ENCODE data around the gene C17orf100.

C17orf100 gene

GRCh38 chr17:6651354-6651918, at the start of gene C17orf100, which contains the start of gene MED31:
TSS of gene C17orf100 (plus strand) at chr17:6651762. CDS start at chr17:6651914, 152 bp downstream.
TSS of gene MED31 (minus strand) at chr17:6651605. CDS start at chr17:6651528, 77 bp downstream.
- peak; percentile 84 to 91 for DNase-seq (ENCODE audit: extremely low read depth in 1 of 2, low read depth in 1 of 2)

DNA sequence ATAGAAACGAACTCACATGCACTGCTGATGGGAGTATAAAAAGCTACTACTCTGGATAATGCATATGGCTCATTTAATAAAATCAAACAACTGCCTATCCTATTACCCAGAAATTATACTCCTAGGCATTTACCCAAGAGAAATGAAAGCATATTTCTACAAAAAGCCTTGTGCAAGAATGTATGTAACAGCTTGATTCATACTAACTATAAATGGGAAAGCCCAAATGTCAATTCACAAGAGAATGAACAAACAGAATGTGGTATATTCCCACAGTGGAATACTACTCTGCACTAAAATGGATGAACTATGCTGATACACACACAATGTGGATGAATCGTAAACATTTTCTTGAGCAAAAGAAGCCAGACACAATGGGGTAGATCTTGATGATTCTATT, 49.4 kb upstream of the C17orf100 start:
- no peak for DNase-seq (ENCODE audit: extremely low read depth in 1 of 2, low read depth in 1 of 2)

GRCh38 chr17:6603744-6604325, 47.7 kb upstream of the C17orf100 start:
- DNase-seq (ENCODE audit: extremely low read depth in 1 of 2, low read depth in 1 of 2) = no peak

DNA sequence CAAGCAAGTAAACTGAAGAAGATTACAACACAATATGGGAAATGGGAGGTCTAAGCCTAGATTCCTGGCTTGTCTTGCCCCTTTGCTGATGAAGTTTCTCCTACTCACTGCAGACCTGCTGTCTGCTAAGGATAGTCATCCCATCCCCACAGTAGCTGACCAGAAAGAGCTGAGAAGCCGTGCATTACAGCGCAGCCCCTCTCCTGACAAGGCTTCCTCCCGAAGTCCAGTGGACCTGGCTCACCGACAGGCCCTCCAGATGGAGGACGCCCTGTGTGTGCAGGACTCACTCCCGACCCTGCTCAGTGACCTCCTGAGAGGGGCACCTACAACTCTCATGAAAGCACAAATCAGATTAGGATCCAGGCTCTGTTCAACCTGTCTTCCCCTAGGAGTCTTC, 46.4 kb upstream of the C17orf100 start:
- DNase-seq (ENCODE audit: extremely low read depth in 1 of 2, low read depth in 1 of 2) = no peak

- DNase-seq (ENCODE audit: extremely low read depth in 1 of 2, low read depth in 1 of 2) = no peak
Observed at GRCh38 chr17:6608321-6608720, 43.2 kb upstream of the C17orf100 start.

DNA sequence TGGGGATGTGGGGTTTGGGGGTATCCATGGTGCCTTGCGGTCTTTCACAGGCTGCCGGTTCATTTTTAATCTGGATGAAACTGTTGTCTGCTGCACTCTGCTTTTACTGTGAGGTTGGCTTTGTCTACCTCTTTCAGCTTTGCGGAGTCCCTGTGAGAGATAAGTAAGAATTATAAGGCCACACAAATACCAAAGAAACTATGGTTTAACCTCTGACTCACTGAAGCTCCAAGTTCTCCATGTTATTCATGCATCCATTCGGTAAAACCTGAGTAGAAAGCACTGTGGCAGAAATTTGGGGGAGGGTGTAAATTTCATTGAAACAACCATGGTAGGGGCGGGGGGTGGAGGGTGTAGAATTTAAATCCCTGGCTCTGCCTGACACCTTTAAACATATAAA, 41.6 kb upstream of the C17orf100 start:
- DNase-seq (ENCODE audit: extremely low read depth in 1 of 2, low read depth in 1 of 2) = no peak

DNA sequence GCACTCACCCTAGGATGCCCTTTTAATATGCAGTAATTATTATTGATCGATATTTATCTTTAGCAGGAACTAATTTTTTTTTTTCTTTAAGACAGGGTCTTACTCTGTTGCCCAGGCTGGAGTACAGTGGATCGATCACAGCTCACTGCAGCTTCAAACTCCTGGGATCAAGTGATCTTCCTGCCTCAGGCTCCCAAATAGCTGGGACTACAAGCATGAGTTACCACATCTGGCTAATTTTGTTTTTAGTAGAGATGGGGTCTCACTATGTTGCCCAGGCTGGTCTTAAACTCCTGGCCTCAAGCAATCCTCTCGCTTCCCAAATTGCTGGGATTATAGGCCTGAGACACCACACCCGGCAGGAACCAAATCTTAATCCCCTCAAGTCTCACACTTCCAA, 40.3 kb upstream of the C17orf100 start:
- no peak for DNase-seq (ENCODE audit: extremely low read depth in 1 of 2, low read depth in 1 of 2)

DNA sequence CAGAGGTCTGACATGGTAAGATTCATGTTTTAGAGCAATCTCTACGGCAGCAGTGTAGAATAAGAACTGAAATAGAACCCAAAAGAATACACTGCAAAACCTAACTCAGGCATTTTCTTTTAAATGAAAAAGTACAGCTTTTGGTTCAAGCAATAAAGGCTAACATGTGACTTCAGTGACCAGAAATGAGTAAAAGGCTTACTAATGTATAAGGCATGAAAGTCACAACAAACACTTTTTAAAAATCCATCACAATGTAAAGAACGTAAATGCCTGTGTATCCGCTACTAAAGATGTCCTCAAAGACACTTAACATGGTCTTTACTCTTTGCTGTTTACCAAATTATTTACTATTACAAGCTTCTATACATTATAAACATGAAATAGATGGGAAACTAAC, 27.6 kb upstream of the C17orf100 start:
- no peak for DNase-seq (ENCODE audit: extremely low read depth in 1 of 2, low read depth in 1 of 2)

DNA sequence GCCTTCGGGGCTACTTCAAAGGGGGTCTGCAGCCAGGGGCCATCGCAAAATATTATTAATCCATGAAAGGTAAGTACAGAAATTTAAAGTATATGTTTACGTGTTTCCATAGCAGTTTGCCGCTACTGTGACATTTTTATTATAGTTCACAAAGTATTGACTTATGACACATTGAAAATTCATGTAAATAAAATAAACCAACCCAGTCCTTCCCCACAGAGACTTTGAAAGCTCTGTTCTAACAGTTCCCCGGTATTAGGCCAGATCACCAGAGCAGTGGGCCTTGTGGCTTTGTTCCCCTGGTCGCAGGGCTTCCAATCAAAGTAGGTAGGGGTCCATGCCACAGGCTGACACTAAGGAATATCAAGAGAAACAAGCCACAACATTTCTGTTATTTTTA, 24.9 kb upstream of the C17orf100 start:
- no peak for DNase-seq (ENCODE audit: extremely low read depth in 1 of 2, low read depth in 1 of 2)

- no peak for DNase-seq (ENCODE audit: extremely low read depth in 1 of 2, low read depth in 1 of 2)
Observed at GRCh38 chr17:6627019-6627418, 24.5 kb upstream of the C17orf100 start.

DNA sequence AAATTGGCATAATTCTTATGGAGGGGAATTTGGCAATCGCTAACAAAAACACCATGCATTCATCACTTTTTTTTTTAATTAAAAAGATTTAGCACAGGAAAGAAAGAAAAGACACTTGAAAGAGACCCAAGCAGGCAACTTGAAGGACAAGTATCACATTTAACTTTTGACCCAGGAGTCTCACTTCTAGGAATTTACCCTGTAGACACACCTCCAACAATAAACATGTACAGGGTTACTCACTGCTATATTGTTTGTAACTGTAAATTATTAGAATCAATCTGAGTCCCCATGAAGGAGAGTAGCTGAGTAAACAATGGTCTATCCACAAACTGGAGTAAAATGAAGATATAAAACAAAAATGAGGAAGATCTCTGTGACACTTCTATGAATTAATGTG, 21.2 kb upstream of the C17orf100 start:
- no peak for DNase-seq (ENCODE audit: extremely low read depth in 1 of 2, low read depth in 1 of 2)

DNA sequence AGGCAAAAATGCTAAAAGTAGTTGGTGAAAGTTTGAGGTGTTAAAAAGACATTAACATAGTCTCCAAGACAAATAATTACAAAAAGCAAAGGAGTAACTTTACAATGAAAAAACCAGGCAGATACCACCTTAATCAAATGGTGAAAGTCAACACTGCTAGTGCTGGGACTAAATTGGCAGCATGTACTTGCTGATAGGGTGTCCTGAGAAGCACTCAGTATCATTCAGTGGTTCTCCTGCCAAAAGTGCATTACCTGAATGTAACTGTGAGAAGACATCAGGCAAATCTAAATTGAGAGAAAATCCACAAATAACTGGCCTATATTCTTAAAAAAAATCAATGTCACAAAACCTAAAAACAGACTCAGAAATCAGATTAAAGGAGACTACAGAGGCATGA, 19.0 kb upstream of the C17orf100 start:
- DNase-seq (ENCODE audit: extremely low read depth in 1 of 2, low read depth in 1 of 2) = no peak

DNA sequence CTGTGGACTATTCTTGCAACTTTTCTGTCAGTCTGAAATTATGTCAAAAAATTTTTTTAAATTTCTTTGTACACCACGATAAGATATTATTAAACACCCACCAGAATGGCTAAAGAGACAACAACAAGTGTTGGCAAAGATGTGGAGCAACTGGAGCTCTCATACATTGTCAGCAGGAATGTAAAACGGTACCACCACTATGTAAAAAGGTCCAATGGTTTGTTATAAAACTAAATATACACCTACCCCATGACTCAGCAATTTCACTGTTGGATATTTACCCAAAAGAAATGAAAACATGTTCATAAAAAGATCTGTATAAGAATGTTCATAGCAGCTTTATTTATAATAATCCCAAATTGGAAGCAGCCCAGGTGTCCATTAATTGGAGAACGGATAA, 18.3 kb upstream of the C17orf100 start:
- DNase-seq (ENCODE audit: extremely low read depth in 1 of 2, low read depth in 1 of 2) = no peak

GRCh38 chr17:6636105-6636504, 15.5 kb upstream of the C17orf100 start:
- DNase-seq (ENCODE audit: extremely low read depth in 1 of 2, low read depth in 1 of 2) = no peak

- no peak for DNase-seq (ENCODE audit: extremely low read depth in 1 of 2, low read depth in 1 of 2)
Observed at GRCh38 chr17:6636616-6637457, 14.7 kb upstream of the C17orf100 start.

DNA sequence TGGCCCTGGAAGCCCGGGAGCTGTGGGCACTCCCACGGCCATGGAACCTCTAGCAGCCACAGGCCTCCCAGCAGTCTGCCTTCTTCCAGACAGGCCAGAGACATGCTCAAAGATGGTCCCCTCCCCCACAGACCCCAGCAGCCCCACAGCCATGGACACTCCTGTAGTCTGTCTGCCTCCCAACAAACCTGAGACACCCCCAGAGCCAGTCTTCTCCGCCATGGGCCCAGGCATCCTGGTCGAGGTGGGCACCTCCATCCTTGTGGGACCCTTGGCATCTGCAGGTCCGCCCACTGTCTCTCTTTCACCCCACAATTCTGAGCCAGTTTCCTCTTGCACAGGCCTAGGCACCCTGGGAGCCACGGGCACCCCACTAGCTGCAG, 14.1 kb upstream of the C17orf100 start:
- DNase-seq (ENCODE audit: extremely low read depth in 1 of 2, low read depth in 1 of 2) = no peak

- DNase-seq (ENCODE audit: extremely low read depth in 1 of 2, low read depth in 1 of 2) = no peak
Observed at GRCh38 chr17:6638046-6638908, 13.3 kb upstream of the C17orf100 start.

DNA sequence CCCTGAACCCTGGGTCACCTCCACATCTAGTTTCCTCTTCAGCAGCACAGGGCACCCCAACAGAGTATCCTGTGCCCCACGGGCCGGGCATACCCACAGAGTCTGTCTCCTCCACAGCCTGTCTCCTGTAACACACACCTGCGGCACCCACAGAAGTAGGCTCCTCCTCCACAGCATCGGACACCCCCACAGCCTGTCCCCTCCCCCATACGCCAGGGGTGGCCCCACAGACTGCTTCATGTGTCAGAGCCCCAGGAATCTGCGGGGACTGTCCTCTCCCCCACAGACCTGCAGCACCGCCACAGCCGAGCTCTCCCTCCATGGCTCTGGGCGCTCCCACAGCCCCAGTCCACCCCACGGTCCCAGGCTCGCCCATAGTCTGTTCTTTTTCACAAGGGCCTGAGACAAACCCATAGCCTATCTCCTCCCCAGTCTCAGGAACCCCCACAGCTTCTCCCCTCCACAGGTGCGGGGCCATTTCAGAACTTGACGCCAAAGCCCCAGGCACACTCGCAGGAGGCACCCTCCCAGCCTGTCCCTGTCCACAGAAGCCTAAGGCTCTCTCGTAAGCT, 12.5 kb upstream of the C17orf100 start:
- no peak for DNase-seq (ENCODE audit: extremely low read depth in 1 of 2, low read depth in 1 of 2)

DNA sequence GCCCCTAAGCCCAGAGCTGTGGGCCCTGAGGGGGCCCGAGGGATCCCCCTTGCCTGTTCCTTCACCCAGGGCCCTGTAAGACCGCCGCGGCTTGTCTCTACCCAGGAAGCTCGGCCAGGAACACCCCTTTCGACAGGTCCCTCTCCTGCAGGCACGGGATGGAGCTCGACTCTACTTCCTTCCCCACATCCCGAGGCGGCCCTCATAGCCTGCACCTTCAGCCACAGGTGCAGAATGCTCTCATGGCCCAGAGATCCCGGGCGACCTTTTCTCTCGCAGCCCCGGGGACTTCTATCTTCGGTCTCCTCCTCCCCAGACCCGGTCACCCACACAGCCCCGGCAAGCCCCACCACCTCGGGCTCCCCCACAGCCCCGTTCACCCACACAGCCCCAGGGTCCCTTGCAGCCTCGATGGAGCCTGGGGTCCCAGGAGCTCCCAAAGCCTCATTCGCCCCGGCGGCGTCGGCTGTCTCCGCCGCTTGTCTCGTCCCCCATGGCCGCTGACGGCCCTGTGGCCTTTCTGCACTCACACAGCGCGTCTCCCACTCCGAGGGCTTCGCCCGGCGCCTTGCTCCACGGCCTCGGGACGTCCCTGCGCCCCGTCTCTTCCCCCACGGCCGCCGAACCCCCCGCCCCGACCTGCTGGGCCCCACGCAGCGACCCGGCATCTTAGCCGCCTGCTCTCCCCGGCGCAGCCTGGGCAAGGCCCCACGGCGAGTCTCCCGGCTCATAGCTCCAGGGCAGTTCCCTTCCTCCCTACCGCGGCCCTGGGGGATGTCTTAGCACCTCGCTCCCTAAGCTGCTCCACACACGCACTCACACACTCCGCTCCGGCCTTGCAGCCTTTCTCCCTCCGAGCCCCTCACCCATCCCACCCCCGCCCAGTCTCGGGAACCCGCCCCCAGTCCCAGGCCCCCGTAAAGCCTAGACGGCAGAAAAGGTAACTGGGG, 11.7 kb upstream of the C17orf100 start:
- no peak for DNase-seq (ENCODE audit: extremely low read depth in 1 of 2, low read depth in 1 of 2)
